NB4 (cell line): ENCODE results near the gene LRRC34.

Experiments
- DNase-seq: peaks from one replicate; pipeline ENCODE4 v3.0.0; 2010; ENCODE audit warnings: low read depth
- H3K4me3 ChIP-seq: one replicate; pipeline ENCODE4 v1.5.1; 2011; ENCODE audit warnings: mild to moderate bottlenecking, low read depth, low read length, moderate library complexity
- CTCF ChIP-seq: IDR thresholded peaks from one replicate; pipeline ENCODE4 v1.5.1; 2012; ENCODE audit warnings: low read depth, low read length
- MYC ChIP-seq: IDR thresholded peaks from 2 replicates; pipeline ENCODE4 v1.6.1; 2011; ENCODE audit warnings: low read depth, low read length
- POLR2A ChIP-seq: IDR thresholded peaks from 2 replicates; pipeline ENCODE4 v1.6.1; 2011; ENCODE audit warnings: mild to moderate bottlenecking; ENCODE audit not compliant: insufficient read length; ENCODE audit errors: extremely low read depth
- TF ChIP-seq, protein P1 (sequence below): IDR thresholded peaks from 2 replicates; pipeline ENCODE4 v1.6.1; 2011; ENCODE audit warnings: low read depth, low read length

Gene LRRC34

GRCh38 chr3:169748670-169749069, 64.0 kb downstream of the LRRC34 start:
- H3K4me3 ChIP-seq: no peak overlapping the region
- TF ChIP-seq CTCF (no peak), MYC (no peak), POLR2A (no peak)
- TF ChIP-seq, protein P1, sequence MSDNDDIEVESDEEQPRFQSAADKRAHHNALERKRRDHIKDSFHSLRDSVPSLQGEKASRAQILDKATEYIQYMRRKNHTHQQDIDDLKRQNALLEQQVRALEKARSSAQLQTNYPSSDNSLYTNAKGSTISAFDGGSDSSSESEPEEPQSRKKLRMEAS: no peak
- no peak for DNase-seq

- no peak overlapping the region for H3K4me3 ChIP-seq
- TF ChIP-seq, protein P1: no peak
- TF ChIP-seq MYC (no peak), POLR2A (no peak), CTCF (no peak)
- peak; percentile 11 for DNase-seq
Measured at GRCh38 chr3:169746924-169747323, 65.8 kb downstream of the LRRC34 start.

DNA sequence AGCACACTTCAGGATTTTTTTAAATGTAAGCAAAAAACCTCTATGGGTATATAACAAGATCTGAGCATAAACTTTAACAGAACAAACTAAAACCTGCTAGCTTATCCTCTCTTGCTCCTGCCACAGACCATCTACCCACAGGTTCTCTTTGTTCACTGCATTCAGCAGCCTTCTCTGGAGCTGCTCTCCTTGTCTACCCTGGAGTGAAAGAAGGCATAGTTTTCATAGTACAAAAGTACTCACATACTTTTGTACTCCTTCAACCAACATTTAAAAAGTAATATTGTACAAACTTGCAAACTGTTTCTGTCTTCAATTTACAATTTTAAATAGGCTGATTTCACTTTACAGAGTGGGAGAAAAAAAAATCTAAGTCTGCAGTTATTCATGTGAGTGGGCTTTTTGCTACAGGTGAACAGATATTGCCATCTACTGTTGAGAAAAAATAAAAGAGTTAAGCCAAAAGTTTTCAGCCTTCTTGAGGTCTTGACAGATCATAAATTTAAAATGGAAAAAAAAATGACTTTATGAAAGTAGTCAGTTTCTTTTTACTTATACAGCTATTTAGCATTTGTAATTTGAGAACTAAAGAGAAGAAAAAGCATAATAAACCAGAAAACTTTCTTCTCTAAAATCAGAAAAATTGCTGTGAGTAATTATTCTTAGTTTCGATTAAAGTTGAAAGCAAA, 68.2 kb downstream of the LRRC34 start:
- no peak overlapping the region for H3K4me3 ChIP-seq
- DNase-seq: peak; percentile 15
- TF ChIP-seq MYC: no peak
